DMS 273 treated with DMSO at 0.1 percent for 48 hours (cell line): Measurements from ENCODE around the gene SLC4A1AP.

Source experiments
- DNase-seq: peaks from one replicate; lab custom pipeline; 2025; lab: John Stamatoyannopoulos, UW

The SLC4A1AP gene

DNA sequence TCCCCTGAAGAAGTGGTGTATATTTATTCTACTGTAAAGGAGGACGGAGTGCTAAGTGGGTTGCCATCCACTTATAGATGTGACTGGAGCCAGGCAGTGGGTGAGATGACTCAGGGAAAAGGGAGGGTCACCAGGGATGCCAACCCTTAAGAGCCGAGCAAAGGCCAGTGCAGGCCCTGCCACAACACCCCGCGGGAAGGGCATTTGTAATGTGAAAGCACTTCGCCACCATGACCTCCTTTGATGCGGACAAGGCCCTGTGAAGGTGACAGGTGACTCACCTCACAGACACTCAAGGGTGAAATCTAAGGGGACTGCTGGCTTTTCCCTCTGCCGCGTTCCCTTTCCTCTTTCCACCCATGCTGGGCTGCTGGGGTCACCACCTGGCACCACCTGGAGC lies 57.6 kb downstream of the SLC4A1AP start:
- DNase-seq, result no peak

DNA sequence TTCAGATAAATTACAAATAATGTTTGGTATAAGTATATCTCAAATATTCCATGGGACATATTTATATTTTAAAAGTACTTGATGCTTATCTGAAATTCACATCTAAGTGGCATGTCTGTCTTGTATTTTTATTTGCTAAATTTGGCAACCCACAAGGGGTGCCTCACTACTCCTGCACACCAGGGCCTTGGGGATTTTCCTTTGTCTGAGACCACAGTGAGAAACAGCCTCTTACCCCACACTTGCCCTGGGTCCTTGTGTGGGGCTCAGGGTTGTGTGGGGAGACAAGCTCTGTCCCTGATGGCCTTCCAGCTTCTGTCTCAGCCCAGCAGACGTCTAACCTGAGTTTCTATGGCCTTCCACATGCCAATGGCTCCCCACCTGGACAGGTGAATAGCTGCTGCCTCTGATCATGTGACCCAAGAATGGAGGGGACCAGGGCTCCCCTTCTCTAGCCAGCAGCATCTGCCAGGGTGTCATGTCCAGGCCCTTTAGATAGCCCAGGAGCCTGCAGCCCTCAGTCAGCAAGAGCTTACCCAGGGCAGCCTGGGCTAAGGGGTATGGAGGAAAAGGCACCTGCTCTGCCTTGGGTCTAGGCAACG lies 58.3 kb downstream of the SLC4A1AP start:
- no peak for DNase-seq

DNA sequence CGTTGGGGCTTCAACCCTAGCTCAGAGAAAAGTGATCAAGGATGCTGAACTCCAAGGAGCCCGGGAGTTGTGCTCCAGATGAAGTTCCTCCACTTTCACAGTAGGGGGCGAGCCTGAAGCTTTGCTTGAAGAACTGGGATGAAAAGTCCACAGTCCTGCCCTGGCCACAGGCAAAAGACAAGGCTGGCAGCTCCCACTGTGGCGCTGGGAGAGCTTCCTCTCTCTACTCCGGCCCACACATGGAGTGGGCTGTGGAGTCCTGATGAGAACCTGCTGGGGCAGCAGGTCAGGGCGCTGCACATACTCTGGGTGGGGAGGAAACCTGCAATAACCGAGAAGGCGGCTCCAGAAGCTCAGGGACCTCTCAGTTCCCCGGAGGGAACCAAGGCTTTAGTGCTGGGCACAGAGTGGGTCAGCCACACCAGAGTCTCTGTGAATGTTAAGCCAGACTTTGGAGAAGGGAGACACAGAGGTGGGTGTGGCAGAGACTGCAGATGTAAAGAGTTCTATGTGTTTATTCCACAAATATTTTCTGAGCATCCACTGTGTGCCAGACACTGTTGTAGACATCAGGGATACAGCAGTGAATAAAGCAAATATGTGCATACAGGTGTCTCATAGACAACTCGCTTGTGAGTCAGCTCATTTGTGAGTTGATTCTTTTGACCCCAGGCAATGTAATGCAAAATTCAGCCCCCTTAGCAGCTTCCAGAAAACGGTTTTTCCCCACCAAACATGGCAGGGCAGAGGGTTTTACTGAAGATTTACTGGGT lies 59.9 kb downstream of the SLC4A1AP start:
- peak; percentile 25 for DNase-seq

DNA sequence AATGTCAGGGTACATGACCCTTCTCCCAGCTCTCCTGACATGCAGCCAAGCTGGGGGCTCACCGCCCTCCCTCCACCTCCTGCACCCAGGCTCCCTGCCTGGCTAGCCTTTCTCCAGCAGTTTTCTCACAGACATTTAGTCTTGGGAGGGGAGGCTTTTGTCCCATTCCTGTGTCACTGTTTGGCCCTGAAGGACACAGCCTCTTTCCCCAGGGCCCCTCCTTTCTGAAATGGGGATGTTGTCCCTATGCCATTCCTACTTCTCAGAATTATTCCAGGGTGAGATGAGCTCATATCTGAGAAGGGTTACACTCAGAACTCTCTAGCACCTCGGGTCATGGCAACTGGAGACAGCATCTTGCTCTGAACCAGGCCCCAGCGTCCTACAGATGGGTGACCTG lies 60.5 kb downstream of the SLC4A1AP start:
- DNase-seq, result no peak

DNA sequence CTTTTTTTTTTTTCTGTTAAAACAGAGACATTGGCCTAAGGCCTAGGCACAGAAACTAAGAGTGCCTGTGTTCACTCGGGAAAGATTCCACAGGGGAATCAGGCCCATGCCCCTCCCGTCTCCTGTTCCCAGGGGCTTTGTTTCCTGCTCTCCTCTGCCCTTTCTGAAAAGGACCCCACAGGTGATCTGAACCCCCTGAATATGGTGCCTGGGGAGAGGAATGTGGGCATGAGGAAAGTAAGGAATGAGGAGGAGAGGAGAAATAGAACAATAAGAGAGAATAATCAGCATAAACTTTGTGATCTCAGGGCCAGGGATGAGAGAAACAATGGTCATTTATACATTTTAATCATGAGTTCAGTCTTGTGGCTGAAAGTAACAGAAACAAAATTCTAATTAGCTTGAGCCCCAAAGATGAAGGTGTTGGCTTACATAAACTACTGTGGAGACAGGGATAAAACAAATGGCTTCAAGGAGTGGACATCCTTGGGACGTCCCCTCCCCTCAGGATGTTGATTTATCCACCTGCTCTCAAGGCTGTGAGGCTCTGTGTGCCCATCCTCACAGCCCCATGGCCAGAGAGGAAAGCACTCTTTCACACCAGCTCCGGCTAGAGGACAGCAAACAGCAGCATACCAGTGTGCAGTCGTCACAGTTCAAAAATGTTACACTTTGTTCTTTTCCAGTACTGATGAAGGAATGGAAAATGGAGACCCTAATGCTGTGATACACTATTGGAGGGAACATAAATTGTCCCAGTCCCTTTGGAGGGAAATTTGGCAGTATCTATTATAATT lies 61.4 kb downstream of the SLC4A1AP start:
- no peak for DNase-seq

DNA sequence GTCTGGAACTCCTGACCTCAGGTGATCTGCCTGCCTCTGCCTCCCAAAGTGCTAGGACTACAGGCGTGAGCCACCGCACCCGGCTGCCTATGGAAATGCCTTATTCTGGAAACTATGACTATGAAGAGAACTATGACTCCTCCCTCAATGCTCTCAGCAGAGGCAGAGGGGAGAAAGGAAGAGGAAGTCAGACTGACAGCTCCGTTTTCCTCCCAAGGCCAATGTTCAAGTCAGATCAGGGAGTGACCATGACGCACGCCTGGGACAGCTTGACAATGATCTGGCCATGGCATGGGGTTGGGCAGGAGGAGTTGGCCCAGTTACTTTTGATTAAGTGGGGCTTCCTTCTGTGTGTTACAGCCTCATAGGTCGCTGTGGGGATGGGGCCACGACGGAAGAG lies 63.6 kb downstream of the SLC4A1AP start:
- DNase-seq, result no peak

DNA sequence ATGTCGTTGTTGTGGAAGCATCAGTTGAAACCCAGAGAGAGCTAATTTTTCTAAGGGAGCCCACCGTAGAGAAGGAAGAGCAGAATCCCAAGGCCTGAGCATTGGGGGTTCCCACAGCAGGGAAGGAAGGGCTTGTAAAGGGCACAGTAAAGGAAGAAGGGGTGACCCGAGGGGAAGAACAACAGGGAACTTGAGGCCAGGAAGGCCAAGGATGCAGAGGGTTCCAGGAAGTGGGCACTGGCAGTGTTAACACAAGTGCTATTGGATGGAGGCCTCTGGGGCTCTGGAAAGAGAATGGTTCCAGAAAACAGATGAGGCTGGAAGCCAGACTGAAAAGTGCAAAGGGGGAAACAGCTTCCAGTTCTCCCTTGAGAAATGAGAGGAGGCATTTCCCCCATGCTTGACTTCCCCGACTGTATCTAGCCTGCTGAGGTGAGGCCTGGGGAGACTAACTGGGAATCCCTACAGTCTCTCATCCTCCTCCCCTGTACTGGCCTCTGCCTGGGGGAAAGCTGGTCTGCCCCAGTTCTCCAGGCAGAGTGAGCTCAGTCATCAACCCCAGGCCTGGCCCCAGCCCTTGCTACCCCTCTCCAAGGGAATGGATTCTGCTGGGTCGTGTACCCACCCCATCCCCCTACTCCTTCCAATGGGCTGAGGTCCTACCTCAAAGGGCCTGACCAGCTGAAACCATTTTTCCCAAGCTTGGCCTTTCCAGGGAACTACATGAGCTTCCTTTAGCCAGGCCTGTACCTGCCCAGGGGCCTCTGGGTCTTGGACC lies 64.6 kb downstream of the SLC4A1AP start:
- DNase-seq, result no peak

DNA sequence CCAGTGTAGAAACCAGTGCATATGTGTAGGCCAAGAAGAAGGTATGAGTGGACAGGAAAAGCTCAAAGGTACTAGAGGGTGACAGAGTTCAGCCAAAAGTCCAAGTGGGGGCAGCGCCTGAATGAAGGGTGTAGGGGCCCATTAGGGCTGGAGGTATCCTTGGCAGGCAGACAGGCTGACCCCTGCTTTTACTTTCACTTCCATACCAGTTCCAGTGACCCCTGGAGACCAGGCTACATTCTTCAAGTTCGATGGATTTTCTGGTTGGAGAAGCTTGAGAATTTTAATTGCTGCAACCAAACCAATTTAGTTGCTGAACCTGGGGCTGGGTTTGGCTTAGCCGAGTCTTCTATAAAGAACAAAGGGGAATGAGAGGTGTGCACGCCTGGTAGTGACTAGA lies 65.5 kb downstream of the SLC4A1AP start:
- no peak for DNase-seq

DNA sequence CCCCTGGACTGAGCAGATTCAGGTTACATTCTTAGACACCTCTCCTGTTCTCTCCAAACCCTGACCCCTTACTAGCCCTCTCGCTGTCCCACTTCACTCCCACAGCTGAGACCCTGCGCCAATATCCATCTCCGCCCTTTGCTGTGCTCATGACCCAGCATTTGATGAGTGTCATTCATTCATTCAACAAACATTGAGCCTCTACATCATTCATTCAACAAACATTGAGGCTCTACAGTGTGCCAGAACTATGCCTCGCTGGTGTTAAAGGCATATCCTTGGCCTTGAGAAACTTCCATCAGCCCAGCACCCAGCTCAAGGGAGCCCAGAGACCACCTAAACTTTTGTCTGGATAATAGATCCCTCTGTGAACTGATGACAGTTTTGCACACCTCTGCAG lies 65.9 kb downstream of the SLC4A1AP start:
- DNase-seq, result no peak

DNA sequence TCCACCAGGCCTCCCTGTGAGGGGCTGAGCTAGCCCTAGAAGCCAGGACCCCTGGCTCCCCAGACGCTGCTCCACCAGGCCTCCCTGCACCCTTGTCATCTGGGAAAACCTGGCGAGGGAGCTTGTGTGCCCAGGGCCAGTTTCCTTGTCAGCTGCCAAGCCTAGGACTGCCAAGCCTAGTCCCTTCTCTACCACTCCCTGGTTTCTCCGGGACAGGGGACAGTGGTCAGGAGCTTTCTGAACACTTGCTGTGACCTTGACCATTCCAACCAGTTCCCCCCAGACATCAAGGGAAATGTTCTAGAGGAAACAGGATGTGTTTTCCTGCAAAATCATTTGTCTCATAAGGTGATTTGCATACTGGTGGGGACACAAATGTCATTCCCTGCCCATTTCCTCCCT lies 66.6 kb downstream of the SLC4A1AP start:
- no peak for DNase-seq

DNA sequence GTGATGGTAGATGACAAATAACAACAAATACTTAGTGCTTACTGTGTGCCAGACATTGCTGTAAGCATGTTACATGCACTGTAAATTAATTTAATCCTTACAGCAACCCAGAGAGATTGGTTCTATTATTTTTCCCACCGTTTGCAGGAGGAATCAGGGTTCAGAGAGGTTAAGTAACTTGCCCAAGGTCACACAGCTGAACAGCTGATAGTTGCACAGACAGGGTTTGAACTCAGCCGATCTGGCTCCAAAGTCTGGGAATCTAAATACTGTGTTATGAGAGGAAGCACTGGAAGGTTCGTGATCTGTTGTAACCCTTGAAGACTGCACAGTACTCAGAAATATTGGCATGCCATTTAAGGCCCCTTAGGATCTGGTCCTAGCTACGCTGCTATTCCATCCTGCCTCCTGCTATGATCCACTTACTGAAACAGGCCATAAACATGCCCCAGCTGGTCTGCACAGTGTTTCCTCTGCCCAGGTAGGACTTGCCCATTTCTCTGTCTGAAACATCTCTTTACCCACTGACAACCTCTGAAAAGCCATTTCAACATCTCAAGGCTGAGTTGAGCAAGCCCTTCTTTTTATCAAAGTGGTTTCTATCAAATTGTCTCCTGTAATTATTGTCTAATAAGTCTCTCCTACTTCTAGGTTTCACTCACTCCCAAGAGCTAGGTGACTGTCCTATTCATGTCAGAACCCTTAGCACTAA lies 67.4 kb downstream of the SLC4A1AP start:
- DNase-seq, result no peak

DNA sequence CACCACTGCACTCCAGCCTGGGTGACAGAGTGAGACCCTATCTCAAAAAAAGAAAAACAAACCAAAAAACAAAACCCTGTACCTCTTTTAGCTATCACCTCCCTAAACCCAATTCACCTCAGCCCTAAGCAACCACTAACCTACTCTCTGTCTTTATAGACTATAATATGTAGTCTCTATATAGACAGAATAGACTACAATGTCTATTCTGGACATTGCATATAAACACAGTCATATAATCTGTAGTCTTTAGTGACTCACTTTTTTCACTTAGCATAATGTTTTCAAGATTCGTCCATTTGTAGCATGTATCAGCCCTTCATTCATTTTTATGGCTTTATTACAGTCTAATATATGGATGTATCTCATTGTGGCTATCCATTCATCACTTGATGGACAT lies 70.6 kb downstream of the SLC4A1AP start:
- no peak for DNase-seq

DNA sequence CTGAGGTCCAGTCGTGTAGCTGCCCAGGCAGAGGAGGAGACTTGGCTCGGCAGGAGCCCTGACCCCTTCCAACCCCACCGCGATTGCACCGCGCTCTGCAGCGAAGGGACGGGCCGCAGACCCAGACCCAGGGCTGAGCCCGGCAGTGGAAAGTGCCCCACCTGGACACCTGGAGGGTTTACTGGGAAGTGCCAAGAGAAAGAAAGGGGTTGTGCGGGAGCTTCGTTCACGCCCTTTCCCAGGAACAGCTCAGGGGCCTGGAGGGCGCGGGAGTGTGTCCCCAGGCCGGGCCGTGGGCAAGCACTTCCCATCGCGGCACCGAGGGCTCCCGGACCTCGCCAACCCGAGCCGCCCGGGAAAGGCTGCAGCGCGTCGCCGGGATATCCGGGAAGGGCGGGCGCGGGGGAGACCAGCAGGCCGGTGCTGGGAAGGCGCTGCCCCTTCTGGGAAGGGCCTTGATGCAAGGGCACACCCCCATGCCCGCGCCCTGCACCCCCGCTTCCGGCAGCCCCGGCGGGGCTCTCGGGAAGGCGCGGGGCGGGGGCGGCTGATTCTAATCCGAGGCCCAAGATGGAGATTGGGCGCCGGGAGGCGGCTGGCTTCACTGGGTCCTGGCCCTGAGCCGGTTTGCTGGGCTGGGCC lies 71.7 kb downstream of the SLC4A1AP start:
- peak; percentile 28 for DNase-seq

DNA sequence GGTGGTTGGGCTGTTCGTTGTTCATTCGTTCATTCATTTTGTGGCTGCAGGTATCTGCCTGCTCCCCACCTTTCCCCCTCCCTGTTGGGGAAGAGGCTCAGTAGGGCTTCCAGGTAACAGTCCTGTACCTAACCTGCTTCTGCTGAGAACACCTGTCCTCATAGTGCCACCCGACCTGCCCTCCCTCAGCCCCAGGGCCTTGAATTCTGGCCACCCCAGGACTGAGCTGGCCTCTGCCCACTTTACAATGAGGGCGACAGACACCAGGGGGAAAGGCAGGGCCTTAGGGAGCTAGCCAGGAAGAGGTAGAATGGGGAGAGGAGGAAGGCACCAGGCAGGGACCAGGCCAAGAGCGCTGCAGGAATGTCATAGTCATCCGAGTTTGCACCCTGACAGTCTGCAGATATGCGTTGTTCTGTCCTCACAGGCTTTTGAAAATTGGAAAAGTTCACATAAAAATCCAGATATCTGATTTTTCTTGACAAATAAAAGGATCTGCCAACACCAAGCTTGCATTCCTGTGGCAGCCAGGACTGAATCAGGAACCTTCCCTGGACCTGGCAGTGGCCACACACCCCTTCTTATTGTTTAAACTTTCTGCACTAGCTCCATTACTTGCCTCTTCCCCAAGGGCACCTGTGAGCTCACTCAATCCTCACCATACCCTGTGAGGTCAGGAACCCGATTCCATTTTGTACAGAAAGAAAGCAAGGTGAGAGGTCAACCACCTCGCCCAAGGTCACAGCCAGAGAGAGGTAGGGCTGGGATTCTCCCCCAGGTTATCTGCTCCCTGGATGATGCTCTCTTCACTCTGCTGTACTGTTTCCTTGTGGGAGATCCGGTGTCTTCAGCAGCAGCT lies 72.6 kb downstream of the SLC4A1AP start:
- no peak for DNase-seq

DNA sequence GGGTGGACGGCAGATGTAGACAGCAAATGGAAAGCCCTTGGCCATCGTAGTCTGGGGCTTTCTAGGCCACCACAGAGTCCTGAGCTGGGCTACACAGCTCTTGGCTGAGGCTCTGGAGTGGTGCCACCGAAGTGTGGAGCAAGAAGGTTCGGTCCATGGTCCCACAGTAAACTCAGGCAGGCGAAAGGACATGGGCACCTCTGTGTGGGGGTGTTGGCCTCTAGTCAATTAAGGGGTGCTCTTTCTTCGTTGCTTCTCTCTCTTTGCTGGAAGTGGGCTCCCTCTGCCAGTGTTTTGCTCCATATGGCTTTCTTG lies 73.2 kb downstream of the SLC4A1AP start:
- no peak for DNase-seq

DNA sequence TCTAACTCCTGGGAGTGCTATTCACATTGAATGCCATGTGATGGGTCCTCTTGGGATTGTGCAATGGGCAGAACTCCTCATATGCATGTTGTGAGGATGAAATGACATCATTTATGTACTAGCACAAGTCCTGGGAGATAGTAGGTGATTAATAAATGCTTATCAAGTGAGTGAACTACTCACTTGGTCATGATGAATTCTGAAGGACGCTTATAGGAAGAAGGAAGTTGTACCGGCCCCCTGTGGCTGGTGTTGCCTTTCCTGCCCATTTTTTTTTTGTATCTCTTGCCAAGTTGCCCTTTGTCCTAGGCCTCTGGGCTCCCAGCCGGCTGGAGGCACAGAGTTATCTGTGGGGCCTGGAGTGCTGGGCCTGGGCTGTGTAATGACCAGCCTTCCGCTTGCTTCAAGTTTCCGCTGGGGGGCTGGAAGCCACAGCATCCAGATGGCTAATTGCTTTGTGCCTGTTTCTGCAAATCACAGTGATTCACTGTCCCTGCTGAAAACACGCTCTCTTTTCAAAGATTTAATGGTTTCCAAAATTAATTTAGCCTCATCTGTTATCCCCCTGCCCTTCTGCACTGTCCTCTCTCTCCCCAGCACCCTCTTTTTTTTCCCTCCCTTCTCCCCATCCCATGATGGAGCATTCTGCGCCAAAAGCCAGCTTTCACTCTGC lies 74.1 kb downstream of the SLC4A1AP start:
- DNase-seq, result peak; percentile 51

DNA sequence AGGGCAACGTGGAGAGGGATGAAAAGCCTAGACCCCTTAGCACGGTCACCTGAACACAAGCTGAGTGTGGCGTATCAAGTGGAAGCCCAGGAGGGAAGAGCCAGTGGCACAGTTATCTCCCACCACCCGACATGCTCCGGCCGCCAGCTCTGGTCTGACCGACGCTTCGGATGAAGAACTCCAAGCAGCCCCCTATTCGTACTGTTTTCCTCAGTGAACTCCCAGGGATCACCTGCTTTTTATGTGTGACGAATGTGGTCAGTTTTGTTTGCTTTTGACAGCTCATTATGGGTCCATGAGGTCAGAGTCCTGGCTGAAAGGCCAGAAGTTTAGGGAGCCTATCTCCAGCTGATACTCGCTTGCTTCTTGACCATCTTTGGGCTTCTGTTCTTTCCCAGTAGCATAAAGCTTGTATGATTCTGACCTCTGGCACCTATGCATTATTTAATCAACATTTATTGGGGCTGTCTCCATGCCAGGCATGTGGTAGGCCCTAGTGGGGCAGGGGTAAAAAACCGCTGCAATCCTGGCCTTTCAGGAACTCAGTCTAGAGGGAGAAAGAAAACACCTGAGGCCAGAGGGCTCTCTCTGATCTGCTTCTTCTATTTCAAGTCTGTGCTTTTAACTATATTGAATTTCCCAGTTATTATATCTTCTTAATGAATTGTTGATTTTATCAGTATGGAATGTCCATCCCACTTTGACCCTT lies 74.8 kb downstream of the SLC4A1AP start:
- DNase-seq, result no peak

DNA sequence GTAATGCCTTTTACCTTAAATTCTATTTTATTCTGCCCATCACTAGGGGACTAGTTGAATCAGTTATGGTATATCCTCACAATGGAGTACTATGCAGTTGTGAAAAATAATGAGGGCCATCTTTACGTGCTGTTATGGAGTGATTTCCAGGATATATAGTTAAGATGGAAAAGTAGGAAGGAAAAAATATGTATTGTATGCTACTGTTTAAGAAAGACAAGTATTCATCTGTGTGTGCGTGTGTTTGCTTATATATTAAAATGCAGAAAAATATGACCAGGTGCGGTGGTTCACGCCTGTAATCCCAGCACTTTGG lies 75.3 kb downstream of the SLC4A1AP start:
- DNase-seq, result no peak

DNA sequence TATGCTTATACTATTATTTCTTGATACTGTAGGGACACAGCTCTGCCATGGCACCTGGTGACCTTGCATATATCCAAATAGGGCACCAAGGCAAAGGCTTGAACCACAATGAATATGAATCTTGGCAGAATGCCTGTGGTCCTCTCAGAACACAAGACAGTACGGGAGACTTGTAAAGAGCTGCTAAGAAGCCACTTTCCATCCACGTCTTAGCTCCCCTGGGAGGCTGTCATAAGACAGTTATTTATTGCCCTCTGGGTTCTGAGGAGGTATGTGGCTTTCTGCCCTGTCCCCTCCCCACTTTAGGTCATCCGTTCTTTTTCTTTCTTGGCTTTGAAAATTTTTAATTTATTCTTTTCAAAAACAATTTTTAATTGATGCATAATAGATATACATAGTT lies 78.0 kb downstream of the SLC4A1AP start:
- no peak for DNase-seq
